Spleen (tissue), 7 donors: ENCODE data around the gene SLC39A3.

ENCODE experiments used
- CTCF ChIP-seq, 11 experiments: fragments of 200-600 bp in 7 of 11; fragments of 450-650 bp in 4 of 11; sonication (generic) in 4 of 11; IDR thresholded peaks in 8 of 11; conservative IDR thresholded peaks in 3 of 11; 1 replicate in 7 of 11; 2 replicates in 4 of 11; pipeline versions ENCODE4 v1.4.0 to v1.8.0; 2016 to 2021; ENCODE audit warnings: antibody characterized with exemption in 11 of 11, inconsistent platforms in 4 of 11, mild to moderate bottlenecking in 1 of 11
- POLR2AphosphoS5 ChIP-seq, 3 donors: sonication (generic); formaldehyde crosslinking; IDR thresholded peaks; one replicate each; pipeline ENCODE4 v1.5.1; 2017; ENCODE audit warnings: antibody characterized with exemption in 3 of 3
- donor health status: DM: no; HTN: no; CAD: no; lungs with moderate emphysema.
- donor health status: DM: no; HTN: no; CAD: no.
- donor health status: DM: no; HTN: no; CAD: no.

GRCh38 chr19:2693492-2694160, 46.2 kb downstream of the SLC39A3 start:
- no peak for TF ChIP-seq CTCF (IDR thresholded peaks at IDR 0.05 in 8 of 11, conservative IDR thresholded peaks at IDR 0.05 in 3 of 11)
- no peak for TF ChIP-seq POLR2AphosphoS5 (IDR thresholded peaks at IDR 0.05)
